ENCODE measurements around the gene RPS21. TPM values are rescaled to one million over a fixed set of nuclear protein-coding genes. Genes with fewer than 3 reads are reported as not detected.

The RPS21 gene
- total RNA-seq, 1 donor from 2014 or later, result 2,912 TPM

GRCh38 chr20:62409931-62410745 lies 23.2 kb downstream of the RPS21 start:
- intact Hi-C loops (cut with micrococcal nuclease), result loop anchor here (1.0 to 2.0 kb wide), 3 partner anchors 85 to 398 kb away; no protein-coding TSS in a partner anchor
- Mint-ChIP-seq H3K4me3 (peak overlapping the region; percentile 38), H3K27me3 (no peaks in the 10 kb centered on the region), H3K36me3 (ENCODE audit: low read depth) (no peaks in the 10 kb centered on the region), H3K27ac (no peak overlapping the region), H3K4me1 (peaks cover 29% of the 10 kb centered on the region), H3K9me3 (no peaks in the 10 kb centered on the region)
- ATAC-seq (ENCODE audit: low read depth) (no peak), DNase-seq (peak; percentile 40)
- POLR2A ChIA-PET, result interaction anchor here (0.9 kb wide), 2 partner anchors 10 to 23 kb away, joined by 3 read pairs; partner anchors contain the start of gene RPS21
- TF ChIP-seq CTCF (IDR thresholded peaks at IDR 0.05), result no peak
- CTCF ChIA-PET, result interaction anchor here (0.7 to 2.1 kb wide), 5 partner anchors 127 to 384 kb away, joined by 3 to 11 read pairs (median 3); no protein-coding TSS in a partner anchor

GRCh38 chr20:62410746-62411478 lies 24.0 kb downstream of the RPS21 start:
- H3K4me3 Mint-ChIP-seq, result no peak overlapping the region
- DNase-seq, result no peak
- ATAC-seq (ENCODE audit: low read depth), result no peak
- no peaks in the 10 kb centered on the region for H3K27me3 Mint-ChIP-seq
- H3K27ac Mint-ChIP-seq, result no peak overlapping the region
- peaks cover 22% of the 10 kb centered on the region for H3K4me1 Mint-ChIP-seq
- H3K9me3 Mint-ChIP-seq, result no peaks in the 10 kb centered on the region
- intact Hi-C loops (cut with micrococcal nuclease), result loop anchor here (1.0 to 2.0 kb wide), 3 partner anchors 84 to 397 kb away; no protein-coding TSS in a partner anchor
- ChIA-PET POLR2A (interaction anchor here (0.9 kb wide), 1 partner anchor 24 kb away, joined by 3 read pairs; the partner anchor contains the start of gene RPS21), CTCF (interaction anchor here (1.0 to 2.1 kb wide), 3 partner anchors 206 to 383 kb away, joined by 3 to 11 read pairs (median 3); no protein-coding TSS in a partner anchor)
- no peaks in the 10 kb centered on the region for H3K36me3 Mint-ChIP-seq (ENCODE audit: low read depth)
- TF ChIP-seq CTCF (IDR thresholded peaks at IDR 0.05), result no peak

- H3K9me3 Mint-ChIP-seq, result no peaks in the 10 kb centered on the region
- H3K27me3 Mint-ChIP-seq, result no peaks in the 10 kb centered on the region
- CTCF ChIA-PET, result no interaction called here
- no peaks in the 10 kb centered on the region for H3K36me3 Mint-ChIP-seq (ENCODE audit: low read depth)
- ATAC-seq (ENCODE audit: low read depth), result no peak
- no peak overlapping the region for H3K4me3 Mint-ChIP-seq
- H3K4me1 Mint-ChIP-seq, result peaks cover 16% of the 10 kb centered on the region
- TF ChIP-seq CTCF (IDR thresholded peaks at IDR 0.05), result no peak
- H3K27ac Mint-ChIP-seq, result no peak overlapping the region
- POLR2A ChIA-PET, result no interaction called here
- DNase-seq, result no peak
- intact Hi-C loops (cut with micrococcal nuclease), result loop anchor here (2.0 kb wide), 1 partner anchor 83 kb away; no protein-coding TSS in a partner anchor
Observed at GRCh38 chr20:62411479-62412193, 24.7 kb downstream of the RPS21 start.

- Mint-ChIP-seq H3K4me3 (no peak overlapping the region), H3K9me3 (no peaks in the 10 kb centered on the region), H3K36me3 (ENCODE audit: low read depth) (no peaks in the 10 kb centered on the region), H3K4me1 (peaks cover 16% of the 10 kb centered on the region), H3K27me3 (no peaks in the 10 kb centered on the region), H3K27ac (no peak overlapping the region)
- TF ChIP-seq CTCF (IDR thresholded peaks at IDR 0.05), result no peak
- CTCF ChIA-PET, result no interaction called here
- POLR2A ChIA-PET, result no interaction called here
- intact Hi-C loops (cut with micrococcal nuclease), result no loop called here
- ATAC-seq (ENCODE audit: low read depth) (no peak), DNase-seq (no peak)
Observed at GRCh38 chr20:62412194-62413024, 25.5 kb downstream of the RPS21 start.
